HG02884 (cell line): Measurements from ENCODE around the gene ADAM33.

Experiments
- ATAC-seq: cut with Tn5 transposase; IDR thresholded peaks from one replicate; pipeline ENCODE4 v1.9.1; 2021; ENCODE audit warnings: mild to moderate bottlenecking, moderate library complexity; ENCODE audit not compliant: unreplicated experiment

ADAM33 gene

DNA sequence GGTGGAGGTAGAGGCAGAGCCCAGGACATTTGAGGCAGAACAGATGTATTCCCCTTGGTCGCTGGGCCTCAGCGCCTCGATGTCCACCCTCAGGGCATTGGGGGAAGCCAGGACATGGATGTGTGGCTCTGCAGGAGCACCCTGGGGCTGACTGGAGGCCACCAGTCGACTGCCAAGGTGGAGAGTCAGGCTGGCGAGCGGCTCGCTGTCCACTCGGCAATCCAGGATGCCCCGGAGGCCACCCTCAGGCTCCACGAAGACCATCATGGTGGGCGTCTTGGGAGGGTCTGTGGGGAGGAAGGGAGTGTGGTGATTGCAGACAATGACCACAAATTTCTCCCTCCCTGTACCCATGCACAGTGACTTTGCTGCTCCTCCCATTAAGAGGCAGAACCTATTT lies 8.2 kb upstream of the ADAM33 start:
- ATAC-seq = no peak

DNA sequence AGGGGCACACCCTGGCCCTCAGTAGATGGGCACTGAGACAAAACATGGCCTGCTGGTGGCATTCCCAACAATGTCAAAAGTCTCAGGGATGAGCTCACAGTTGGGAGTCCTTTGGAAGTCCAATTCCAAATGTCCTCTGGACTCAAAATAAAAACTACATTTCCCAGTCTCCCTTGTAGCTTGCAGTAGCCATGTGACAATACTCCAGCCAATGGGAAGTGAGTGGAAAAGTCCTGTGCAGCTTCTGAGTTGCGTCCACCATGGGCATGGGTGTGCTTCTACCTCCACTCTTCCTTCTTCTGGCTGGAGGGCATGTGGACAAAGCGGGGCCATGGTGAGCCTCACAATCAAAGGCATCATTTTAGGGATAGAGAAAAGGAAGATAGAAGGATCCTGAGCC lies 5.8 kb upstream of the ADAM33 start:
- no peak for ATAC-seq

DNA sequence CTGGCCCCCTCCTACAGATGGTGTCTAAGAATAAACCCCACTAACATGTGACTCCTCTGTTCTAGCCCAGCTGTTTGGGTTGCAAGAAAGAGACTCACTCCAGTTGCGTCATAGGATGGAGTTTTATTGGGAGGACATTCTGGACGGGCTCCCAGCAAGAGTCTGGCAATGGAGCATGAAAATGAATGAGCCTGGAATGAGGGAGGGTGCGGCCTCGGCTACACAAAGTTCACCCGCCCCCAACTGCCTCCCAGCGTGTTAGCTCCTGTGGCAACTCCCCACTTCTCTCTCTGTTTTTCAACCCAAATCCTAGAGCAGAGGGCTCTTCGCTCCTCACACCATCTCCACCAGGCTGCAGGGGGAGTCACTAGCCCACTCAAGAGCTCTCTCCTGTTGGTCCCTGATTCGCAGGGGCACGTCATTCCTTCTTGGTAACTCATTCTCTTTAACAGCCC lies 5.1 kb upstream of the ADAM33 start:
- ATAC-seq = no peak

DNA sequence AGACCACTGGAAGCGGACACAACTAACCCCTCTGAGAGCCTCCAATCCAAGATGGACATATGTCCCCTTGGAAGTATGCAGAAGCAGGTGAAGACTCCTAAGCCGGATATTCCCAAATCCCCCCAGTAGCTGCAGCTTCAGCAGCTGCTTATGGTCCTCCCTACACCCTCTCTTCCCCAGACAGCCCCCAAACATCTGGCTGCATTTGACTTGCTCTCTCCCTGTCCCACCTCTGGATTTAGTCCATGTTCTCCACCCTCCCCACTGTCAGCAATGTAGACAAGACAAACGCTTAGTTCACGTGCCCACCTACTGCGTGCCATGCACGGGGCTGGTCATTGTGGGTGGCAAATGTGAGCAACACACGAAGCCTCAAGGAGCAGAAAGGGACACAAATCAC lies 4.6 kb upstream of the ADAM33 start:
- no peak for ATAC-seq

DNA sequence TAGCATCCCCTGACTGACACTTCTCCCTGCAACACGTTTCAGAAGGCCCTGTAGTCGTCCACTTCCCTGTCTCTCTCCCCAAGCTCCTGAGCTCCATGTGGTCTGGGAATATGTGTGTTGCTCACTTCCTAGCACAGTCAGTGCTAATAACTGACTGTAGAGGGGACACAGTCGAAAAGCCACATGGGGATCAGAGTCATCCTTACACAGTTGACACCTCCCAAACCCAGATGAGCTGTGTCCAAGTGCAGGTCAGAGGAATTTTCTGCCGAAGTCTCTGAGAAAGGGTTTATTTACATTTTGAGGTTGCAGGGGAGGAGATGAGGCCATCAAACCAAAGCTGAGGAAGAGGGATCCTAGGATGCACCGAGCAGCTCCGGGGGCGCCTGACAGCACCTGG lies 3.5 kb upstream of the ADAM33 start:
- ATAC-seq = no peak

DNA sequence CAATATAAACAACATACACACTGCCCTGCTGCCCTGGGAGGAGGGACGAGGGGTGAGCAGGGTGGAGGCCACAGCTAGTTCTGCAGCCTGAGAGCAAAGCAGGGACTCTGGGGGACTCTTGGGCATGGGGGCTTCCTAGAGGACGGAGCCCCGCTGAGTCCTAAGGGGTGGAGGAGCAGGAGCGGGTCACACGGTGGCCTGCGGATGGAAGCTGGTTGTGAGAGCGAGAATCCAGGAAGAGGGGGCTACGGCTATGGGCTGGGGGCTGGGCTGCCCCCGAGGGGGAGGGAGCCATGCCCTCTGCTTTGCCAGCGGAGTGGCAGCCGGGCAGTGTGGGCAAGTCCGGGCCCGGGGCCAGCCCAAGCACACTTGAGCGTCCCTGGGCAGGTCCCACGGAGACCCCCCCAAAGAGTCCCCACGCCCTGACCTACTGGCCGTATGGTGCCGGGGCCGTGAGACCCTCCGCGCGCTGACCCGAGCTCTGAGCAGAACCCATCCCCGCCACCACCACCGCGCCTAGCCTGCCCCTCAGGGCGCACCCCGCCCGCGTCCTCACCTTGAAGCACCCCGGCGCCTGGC lies 369 bp downstream of the ADAM33 start:
- ATAC-seq = no peak

DNA sequence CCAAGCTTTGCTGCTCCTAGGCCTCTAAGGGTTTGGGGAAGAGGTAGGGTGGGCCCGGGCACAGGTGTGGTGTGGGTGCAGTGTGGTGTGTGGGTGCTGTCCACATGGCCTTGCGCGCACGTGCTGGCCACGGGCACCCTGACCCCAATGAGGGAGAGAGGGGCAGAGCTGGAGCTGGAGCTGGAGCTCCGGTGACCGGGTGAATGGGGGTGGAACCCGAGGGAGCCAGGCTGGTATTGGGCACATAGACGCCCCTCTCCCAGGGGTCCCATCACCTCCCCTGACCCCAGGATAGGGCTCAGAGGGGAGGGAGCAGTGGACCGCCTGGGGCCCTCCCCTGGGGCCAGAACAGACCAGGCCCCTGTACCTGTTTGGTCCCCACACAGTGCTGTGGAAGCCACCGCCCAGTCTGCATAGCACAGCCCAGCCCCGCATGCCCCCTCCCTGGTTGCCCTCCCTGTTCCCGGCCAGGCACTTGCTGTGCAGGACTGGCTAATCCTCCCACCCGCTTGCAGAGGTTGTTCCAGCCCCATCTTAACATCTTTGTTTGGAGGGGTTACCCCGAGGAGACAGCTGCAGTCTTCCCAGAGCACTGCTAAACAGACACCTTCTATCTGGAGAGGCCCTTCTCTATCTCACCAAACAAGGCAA lies 984 bp downstream of the ADAM33 start:
- ATAC-seq = no peak

DNA sequence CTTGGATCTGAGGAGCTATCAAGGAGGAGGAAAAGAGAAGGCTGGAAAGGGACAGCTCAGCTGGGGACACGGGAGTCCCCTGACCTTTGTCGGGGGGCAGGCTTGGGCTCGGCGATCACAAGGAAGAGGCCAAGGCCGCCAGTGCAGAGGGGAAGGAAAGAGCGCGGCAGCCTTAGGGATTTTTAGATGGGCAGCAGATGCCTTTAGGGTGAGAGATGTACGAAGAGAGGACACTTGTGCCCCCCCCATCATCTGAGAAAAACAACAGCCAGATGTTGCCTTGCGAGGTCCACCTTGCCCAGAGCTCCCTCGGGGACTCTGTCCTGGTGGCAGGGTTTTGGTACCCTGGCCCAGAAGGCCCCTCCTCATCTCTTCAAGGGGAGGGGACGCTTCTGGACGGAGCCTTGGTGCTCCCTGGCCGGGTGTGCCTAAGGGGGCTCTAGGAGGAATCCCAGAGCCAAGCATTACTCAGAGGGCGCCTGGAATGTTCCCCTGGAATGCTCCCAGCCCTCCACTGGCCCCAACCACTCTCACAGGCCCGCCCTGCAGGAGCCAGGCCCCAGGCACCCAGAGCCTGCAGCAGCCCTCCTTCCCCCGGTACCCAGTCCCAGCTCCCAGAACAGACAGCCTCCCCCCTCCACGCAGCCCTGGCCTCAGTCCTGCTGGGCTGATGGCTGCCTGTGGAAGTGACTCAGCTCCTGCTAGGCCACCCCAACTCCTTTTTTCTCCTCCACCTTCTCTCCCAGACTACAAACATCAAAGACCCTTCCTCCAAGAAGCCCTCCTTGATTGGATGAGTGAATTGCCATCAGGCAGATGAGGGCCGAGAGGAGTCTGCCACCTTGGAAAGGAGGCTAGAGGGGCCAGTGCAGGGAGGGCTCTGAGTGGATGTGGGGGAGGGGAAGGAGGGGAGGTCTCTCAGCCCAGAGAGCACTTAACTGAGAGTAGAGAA lies 1.8 kb downstream of the ADAM33 start:
- ATAC-seq = no peak

DNA sequence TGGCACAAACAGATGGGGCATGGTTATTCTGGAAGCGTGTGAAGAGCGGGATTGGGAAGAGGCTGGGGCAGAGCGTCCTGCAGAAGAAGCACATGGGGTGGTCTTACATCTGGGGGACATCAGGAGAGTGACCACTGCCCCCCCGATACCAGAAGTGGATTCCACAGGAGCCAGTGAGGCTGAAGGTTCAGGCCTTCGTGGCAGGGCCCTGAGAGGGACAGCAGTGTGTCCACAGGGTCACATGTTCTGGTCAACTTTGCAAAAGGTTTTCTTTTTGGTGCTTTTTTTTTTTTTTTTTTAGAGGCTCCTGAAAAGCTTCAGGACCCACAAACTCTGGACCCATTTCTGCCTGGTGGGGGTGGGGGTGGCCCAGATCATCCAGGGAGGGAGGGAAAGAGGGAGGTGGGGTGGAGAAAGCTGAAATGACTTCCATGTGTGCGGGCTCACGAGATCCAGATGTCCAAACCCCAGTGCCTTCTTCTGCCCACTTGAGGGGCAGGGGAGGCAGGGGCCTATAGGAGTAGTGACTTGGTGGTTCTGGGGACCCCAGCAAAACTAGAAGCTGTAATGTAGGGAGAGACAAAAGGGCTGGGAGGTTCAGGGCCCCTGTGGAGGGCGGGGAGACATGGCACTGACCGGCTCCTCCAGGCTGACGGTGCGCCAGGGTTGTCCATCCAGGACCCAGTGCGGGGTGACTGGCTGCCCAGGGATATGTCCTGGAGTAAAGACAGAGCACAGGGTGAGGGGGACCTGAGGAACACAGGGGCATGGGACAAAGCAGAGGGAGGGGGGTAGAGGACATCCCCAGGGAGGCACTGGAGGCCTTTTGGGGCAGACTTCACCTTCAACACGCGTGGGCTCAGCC lies 2.7 kb downstream of the ADAM33 start:
- no peak for ATAC-seq

DNA sequence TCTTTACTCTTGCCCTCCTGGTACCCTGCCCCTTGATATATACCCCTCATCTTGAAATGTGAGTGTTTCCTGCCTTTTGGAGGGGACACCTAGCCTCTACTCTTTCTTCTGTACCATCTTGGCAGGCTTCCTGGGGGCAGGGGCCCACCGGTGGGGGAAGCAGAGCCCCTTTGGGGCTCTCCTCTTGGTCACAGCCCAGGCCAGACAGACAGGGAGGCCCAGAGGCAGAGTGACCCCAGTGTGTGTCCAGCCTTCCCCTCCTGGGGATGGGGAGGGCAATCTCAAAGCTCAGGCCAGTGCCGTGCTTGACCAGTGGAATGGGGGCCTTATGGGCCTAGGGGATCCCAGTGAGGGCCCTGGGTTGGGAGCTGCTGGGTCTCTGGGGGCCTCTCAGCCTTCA lies 3.6 kb downstream of the ADAM33 start:
- no peak for ATAC-seq

DNA sequence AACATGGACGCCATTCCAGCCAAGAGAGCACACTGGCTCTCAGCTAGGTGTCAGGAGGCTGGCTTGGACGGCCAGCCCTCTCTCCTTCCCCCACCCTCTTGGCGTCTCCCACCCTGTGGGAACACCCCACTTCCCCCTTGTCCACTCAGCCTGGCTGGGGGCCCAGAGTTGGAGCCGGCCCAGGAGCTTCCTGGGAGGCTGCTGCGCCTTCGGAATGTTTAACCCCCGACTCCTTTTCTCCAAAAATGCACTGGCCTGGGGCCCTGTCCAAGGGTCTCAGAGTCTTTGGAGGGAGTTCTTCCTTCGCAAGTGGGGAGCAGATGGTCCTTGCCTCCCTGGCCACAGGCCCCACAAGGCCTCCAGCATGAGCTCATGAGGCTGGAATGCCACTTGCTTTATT lies 4.1 kb downstream of the ADAM33 start:
- ATAC-seq = no peak

DNA sequence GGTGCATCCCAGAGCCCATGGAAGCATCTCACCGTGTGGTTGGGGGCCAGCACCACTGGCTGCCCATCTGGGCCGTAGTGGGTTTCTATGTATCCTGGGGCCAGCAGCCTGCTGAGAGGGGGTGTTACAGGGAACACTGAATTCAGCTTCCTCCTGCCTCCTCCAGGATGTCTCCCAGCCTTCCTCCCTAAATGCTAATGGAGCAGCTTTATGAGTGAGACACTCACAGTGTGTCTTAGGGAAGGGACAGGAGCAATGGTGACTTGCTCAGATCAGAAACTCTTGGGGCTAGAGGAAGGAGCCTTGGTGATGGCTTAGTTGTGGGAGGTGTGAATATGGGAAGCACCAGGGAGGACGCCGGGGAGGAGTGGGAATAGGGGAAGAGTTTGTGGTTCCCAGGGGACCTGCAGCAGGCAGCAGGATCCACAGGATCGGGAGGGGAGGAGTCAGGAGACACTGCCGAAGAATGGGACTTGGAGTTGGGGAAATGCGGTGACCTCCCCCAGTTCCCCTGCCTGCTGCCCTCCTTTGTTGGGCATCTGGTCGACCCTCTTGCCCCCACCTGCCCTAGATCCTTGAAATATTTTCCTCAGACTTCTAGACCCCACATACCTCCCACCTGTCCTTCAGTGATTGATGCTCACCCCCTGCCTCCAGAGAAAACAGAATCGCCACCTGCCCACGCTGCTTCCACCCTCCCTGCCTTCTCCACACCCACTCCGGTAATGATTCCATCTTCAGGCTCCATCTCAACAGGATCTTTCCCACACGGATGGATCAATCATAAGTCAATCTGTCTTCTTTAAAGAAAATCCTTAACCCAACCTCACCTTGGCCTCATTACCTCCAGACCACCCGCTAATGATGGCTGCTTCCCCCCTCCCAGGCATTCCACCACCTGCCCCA lies 6.6 kb downstream of the ADAM33 start:
- ATAC-seq = no peak

DNA sequence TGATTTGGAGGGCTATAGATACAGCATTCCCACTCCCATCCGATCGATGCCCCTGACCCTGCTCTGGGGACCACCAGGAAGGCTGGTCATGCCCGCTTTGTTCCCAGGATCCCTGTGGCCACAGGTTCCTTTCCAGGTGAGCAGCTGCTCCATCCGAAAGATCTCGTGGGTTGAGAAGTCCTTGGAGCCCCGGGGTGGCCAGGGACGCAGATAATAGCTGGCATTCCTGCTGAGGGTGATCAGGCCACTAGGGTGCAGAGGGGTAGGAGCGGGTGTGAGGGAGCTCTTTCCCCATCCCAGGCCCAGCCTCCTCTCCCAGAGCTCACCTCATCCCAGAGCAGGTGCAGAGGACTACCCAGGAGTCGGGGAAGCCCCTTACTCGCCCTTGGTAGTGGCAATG lies 7.4 kb downstream of the ADAM33 start:
- ATAC-seq = no peak

DNA sequence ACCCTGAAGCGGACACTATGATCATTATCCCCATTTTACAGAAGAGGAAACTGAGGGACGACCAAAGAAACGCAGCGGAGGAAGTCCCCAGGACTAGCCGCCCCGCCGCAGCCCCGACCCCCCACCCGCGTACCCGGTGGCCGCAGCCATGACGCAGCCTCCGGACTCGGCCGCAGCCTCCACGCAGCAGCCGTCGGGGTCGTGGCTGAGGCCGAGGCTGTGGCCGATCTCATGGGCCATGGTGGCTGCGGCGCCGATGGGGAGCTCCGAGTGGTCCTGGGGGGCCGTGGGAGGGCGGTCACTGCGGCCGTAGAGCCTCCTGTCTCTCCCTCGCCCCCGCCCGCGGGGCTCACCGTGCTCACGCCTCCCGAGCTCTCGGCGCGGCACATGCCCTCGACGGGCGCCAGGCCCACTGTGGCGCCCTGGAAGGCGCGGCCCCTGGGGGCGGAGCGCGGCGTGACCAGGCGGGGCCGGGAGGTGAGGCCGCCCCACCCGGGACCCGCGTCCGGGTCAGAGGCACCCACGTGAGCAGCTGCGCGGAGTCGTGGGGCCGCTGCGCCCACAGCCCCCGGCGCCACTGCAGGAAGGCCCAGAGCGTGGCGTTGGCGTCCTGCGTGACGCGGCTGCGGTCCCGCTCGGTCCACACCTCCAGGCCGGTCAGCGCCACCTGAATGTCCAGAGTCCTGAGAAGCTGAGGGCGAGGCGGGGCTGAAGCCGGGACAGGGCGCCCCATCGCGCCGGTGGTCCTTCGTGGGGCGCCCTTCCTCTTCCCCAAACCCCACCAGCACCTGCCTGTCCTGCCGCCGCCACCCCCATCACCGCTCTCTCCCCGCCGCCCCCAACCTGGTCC lies 8.4 kb downstream of the ADAM33 start:
- ATAC-seq = no peak

DNA sequence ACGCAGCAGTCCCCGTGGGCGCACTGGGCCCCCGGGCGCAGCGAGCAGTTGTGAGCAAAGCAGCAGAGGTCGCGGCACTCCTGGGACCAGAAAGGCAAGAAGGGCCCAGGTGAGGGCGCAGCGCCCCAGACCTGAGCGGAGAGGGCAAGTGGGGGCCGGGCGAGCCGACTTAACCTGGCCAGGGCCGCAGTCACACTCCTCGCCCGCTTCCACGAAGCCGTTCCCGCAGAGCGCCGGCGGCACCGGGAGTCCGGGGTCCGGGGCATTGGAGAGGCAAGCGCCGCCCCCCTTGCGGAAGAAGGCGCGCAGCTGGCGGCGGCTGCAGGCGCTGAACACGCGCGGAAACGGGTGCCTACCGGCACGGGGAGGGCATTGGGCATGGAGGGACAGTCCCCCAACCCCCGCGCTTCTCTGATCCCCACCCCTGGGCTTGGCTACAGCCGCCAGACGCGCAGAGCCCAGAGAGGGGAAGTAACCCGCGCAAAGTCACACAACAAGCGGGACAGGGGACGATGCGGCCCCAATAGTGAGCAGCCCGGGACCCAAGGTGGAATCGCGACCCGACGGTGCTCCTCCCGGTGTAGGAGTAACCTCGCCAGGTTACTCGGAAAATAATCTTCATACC lies 9.2 kb downstream of the ADAM33 start:
- ATAC-seq = no peak

DNA sequence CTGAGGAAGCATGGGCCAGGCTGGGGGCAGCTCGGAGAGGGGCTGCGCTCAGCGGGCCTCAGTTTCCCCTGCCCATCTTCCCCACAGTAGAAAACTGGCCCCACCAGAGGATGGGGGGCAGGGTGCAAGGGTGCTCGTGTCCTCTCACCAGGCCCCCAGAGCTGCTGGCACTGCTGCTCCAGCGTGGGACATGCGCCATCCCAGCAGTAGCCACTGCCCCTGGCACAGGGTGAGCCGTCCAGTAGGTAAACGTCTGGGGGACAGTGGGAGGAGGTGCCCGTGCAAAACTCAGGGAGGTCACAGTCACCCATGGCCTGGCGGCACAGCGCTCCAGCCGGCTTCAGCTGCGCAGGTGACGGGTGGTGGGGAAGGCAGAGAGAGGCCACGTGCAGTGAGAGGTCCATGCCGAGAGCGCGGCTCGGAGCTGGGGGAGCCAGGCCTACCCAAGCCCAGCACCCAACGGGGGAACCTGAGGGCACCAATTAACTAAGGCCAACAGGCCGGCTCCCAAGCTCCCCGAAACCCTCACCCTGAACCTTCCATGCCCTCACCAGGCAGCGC lies 9.7 kb downstream of the ADAM33 start:
- ATAC-seq = no peak

DNA sequence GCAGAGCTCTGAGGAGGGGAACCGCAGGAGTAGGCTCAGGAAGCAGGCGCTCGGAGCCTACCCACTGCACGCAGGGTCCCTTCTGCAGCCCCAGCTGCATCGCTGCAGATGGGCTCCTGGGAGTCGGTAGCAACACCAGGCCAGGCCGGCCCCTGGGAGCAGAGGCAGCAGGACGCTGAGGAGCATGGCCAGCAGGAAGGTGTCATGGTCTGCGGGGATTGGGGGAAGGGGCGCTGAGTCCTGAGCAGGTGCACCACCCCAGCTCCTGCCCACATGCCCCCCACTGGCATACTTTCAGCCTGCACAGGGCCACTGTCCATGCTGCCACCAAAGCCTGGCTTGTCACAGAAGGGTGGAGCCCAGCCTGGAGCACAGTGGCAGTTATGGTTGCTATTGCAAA lies 10.9 kb downstream of the ADAM33 start:
- no peak for ATAC-seq

DNA sequence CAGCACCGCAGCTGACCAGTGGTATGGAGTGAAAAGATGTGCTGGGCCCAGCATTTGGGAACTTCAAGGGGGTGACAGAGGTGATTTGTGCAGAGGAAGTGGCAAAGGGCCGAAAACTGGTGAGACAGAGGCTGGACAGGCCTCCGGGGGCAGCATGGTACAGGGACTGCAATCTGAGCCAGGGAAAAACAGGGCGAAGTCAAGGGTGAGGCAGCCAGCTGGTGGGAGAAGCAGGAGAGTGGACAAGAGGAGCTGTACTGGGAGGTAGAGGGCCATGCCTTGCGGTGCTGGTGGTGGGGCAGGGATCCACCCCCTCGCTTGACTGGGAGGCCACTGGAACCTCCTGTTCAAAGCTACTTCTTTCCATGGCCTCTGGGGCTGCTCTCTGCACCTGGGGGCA lies 11.3 kb downstream of the ADAM33 start:
- ATAC-seq = no peak
